ENCODE results near the gene INPPL1.

The INPPL1 gene, protein sequence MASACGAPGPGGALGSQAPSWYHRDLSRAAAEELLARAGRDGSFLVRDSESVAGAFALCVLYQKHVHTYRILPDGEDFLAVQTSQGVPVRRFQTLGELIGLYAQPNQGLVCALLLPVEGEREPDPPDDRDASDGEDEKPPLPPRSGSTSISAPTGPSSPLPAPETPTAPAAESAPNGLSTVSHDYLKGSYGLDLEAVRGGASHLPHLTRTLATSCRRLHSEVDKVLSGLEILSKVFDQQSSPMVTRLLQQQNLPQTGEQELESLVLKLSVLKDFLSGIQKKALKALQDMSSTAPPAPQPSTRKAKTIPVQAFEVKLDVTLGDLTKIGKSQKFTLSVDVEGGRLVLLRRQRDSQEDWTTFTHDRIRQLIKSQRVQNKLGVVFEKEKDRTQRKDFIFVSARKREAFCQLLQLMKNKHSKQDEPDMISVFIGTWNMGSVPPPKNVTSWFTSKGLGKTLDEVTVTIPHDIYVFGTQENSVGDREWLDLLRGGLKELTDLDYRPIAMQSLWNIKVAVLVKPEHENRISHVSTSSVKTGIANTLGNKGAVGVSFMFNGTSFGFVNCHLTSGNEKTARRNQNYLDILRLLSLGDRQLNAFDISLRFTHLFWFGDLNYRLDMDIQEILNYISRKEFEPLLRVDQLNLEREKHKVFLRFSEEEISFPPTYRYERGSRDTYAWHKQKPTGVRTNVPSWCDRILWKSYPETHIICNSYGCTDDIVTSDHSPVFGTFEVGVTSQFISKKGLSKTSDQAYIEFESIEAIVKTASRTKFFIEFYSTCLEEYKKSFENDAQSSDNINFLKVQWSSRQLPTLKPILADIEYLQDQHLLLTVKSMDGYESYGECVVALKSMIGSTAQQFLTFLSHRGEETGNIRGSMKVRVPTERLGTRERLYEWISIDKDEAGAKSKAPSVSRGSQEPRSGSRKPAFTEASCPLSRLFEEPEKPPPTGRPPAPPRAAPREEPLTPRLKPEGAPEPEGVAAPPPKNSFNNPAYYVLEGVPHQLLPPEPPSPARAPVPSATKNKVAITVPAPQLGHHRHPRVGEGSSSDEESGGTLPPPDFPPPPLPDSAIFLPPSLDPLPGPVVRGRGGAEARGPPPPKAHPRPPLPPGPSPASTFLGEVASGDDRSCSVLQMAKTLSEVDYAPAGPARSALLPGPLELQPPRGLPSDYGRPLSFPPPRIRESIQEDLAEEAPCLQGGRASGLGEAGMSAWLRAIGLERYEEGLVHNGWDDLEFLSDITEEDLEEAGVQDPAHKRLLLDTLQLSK

DNA sequence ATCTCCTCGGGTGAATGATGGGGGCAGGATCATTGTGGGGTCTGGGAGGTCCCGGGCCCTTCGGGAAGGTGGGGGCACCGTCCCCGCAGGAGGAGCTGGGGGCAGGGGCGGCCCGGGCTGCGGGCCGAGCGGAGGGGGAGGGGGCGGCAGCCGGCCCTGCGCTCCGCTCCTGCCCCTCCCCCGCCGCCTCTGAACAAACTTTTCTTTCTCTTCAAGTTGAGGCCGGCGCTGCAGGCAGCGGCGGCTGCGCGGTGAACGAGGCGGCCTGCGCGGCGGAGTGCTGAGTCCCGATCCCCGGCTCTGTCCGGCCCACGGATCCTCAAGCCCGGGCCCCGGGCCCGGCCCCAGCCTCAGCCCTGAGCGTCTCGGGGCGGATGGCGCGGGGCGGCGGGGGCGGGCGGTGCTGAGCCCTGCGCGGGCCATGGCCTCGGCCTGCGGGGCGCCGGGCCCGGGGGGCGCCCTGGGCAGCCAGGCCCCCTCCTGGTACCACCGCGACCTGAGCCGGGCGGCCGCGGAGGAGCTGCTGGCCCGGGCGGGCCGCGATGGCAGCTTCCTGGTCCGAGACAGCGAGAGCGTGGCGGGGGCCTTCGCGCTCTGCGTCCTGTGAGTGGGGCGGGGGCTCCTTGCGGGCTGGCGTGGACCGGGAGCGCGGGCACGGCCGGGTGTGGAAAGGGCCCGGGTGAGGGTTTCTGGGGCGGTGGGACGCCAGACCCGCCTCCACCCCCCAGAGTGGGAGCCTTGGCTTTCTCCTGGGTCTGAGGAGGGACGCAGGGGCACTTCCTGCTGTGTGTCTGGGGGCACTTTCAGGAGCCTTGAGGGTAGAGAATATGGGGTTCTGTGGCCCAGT, at the start of gene INPPL1:
INPPL1 (plus strand) TSS at position 204 of the 847 bp plus-strand sequence; CDS start at position 422, 218 bp downstream.
- no peak for TF ChIP-seq CTCF (IDR thresholded peaks at IDR 0.05)

DNA sequence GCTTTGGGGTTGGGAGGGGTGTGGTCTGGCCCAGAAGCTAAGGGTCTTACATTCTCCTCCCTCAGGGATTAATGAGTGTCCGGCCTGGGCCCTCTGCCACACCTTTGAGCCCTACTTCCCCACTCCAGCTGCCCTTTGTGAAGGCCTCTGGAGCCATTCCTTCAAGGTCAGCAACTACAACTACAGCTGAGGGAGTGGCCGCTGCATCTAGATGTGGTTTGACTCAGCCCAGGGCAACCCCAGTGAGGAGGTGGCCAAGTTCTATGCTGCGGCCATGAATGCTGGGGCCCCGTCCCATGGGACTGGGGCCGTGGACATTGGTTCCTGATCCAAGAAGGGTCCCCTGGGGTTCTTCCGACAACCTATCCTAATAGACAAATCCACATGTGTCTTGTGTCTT, 46.9 kb upstream of the INPPL1 start:
- TF ChIP-seq CTCF (IDR thresholded peaks at IDR 0.05) = no peak

- TF ChIP-seq CTCF (IDR thresholded peaks at IDR 0.05) = no peak
These were observed 45.3 kb upstream of the INPPL1 start for GRCh38 chr11:72179049-72179803.

DNA sequence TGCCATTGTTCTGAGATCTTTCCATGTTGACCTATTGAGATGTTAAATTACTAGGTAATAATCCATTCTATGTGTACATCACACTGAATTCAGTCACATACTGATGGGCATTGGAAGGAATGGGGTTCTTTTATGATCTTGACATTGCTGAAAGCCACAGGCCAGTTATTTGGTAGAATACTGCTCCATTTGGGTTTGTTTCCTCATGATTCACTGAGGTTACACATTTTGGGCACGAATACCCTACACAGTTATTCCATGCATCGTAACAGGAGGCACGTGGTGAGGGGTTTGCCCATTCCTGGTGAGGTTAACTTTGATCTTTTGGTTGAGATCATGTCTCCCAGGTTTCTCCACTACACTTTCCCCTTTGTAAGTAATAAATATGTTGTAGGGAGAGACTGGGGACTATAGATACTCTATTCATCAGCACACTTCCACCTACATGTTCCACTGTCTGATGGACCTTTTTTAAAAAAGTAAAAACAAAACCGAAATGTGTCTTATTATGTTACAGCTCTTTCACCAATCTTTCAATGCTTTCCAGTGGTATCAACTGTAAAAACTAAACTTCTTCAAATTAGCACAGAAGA, 44.7 kb upstream of the INPPL1 start:
- TF ChIP-seq CTCF (IDR thresholded peaks at IDR 0.05) = no peak

- TF ChIP-seq CTCF (IDR thresholded peaks at IDR 0.05) = no peak
These were observed 36.3 kb upstream of the INPPL1 start for GRCh38 chr11:72188267-72188666.

- TF ChIP-seq CTCF (IDR thresholded peaks at IDR 0.05) = no peak
These were observed 34.9 kb upstream of the INPPL1 start for GRCh38 chr11:72189455-72190250.
